GM18498 (cell line): Measurements from ENCODE around the gene NECAB2.

Source experiments
- ATAC-seq: cut with Tn5 transposase; IDR thresholded peaks from one replicate; pipeline ENCODE4 v1.9.1; 2021; ENCODE audit warnings: mild to moderate bottlenecking, moderate library complexity; ENCODE audit not compliant: unreplicated experiment

Gene NECAB2

DNA sequence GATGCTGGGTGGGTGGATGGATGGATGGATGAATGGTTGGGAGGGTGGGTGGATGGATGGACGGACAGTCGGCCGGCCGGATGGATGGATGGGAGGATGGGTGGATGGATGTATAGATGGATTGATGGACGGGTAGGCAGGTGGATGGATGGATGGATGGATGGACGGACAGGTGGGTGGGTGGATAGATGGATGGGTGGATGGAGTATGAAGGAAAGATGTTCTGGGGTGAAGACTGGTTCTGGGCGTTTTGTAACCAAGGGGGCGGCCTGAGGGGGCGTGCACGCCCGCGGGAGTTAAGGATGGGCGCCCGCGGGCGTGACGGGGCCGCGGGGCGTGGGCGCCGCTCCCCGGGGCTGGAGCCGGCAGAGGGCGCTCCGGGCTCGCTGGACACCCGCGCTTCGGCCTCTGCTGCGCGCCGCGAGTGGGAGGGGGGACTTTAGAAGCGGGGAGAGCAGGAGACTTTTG, at the start of gene NECAB2:
NECAB2 (plus strand) TSS at position 407 of the 468 bp plus-strand sequence. CDS start 405 bp downstream, outside the sequence.
- ATAC-seq = no peak

- no peak for ATAC-seq
These were observed 47.1 kb upstream of the NECAB2 start for GRCh38 chr16:83920894-83921491.

DNA sequence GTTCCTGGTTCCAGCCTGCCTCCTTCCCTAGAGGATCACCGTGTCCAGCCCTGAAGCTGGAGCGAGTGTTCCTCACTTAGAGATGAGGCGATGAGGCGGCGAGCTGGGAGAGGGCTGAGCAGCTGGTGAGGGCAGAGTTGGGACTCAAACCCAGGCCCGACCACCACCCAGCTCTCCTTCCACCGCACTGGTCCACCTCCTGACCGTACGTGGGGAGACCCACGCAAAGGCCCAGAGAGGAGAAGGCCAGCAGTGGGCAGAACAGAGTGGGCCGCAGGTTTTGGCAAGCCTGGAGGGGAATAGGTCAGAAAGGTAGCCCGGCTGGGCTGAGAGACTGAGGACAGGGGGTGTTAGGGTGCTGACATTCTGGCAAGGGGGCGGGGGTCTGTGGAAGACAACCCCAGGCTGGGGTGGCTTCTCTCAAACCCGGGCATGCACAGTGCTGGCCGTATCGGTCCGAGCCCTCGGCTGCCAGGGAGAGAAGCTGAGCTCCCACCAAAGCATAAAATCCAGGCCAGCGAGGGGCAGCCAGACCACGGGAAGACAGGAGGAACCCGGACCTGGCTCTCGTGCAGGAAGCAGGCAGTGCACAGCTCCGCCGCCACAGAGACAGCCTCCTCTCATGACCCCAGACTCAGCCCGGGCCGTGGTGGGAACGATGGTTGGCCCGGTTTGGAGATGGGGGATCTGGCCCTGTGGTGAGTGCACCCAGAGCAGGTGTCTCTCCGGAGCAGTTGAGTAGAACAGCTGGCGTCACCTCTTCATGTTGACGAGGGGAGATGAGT, 44.3 kb upstream of the NECAB2 start:
- ATAC-seq = no peak

GRCh38 chr16:83924686-83925085, 43.4 kb upstream of the NECAB2 start:
- no peak for ATAC-seq

- ATAC-seq = no peak
These were observed 42.7 kb upstream of the NECAB2 start for GRCh38 chr16:83925095-83925905.

DNA sequence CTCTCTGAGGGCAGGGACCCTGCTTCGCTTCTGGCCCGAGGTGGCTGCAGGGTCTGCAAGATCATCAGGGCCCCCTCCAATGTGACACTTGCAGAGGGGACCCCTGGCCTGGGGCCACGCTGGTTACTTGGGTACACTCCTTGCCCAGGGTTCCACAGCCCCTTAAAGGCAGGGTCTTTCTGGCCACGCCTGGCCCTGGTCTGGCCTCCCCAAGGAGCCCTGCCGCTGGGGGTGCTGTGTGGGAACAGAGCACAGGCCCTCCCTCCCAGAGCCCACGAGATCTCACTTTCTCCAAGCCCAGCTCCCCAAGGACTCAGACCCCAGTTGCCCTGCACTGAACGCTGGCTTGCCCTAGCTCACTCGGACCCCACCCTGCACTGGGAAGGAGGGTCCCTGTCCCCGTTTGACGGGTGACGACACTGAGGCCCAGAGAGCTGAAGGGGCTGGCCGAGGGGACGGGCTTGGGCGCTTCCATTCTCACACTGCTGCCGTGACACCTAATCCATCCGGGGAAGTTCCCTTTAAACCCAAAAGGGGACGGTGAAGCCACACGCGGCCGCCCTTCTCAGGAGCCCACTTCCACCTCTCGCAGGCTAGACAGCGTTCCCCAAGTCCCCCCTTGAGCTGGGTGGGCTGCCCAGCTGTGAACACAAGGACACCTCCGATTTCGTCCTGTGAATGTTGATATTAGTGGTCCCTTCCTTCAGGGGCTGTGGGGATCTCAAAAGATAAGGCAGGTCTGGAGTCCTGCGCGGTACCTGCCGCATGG, 41.9 kb upstream of the NECAB2 start:
- ATAC-seq = peak; percentile 3

DNA sequence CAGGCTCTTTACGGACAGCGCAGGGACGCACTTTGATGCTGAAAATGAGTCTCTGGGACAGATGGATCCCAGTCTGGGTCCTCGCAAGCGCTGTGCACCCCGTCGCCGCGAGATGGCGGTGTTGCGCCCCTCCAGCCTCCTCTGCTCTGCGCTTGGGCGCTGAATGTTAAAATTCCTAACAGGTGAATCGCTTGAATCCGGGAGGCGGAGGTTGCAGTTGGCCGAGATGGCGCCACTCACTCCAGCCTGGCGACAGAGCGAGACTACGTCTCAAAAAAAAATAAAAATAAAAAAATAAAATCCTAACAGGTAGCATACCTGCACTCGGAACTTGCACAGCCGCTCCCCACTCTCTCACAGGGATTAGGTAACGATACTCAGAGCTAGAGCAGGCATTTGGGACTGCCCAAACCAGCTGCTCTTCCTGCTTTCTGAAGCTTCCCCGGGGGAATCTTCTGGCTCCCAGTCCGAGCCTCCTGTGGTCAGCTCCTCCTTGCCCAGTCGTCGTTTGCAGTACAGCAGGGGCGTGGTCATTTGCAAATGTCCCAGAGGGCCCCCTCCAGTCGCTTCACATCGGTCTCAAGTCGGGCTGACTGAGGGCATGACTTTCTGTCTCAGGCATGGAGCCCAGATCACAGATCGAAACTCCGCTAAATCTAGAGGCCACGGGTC, 41.2 kb upstream of the NECAB2 start:
- peak; percentile 73 for ATAC-seq

GRCh38 chr16:83928341-83929055, 39.5 kb upstream of the NECAB2 start:
- ATAC-seq = no peak

GRCh38 chr16:83929811-83930555, 38.1 kb upstream of the NECAB2 start:
- no peak for ATAC-seq

DNA sequence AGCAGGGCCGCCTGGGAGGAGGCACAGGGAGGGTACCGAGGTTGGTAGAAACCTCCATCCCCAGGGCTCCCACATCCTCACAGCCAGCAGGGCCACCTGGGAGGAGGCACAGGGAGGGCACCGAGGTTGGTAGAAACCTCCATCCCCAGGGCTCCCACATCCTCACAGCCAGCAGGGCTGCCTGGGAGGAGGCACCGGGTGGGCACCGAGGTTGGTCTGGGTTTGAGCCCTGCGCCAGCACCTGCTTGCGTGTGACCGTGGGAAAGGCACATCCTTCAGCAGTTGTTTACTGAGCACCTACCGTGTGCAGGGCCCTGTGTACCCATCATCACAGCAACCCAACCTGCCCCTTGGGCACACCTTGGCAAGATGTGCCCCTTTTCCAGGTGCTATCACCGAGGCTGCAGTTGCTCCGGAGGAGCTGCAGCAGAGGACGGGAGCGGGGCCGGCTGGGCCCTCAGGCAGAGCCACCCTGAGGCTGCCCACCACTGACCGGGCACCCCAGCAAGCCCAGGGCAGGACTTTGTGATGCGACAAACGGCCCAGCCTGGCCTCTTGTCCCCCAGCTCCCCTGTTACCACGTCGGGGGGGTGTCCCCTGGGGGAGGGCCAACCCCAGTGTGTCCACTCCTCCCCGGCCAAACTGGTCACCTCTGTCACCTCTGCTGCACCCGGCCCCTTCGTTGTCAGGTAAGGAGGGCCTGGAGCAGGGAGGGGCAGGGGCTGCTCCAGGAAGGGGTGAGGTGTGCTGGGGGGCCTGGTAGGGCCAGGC, 37.1 kb upstream of the NECAB2 start:
- ATAC-seq = no peak

- ATAC-seq = no peak
These were observed 36.5 kb upstream of the NECAB2 start for GRCh38 chr16:83931556-83931955.

- ATAC-seq = no peak
These were observed 35.7 kb upstream of the NECAB2 start for GRCh38 chr16:83932304-83932703.

DNA sequence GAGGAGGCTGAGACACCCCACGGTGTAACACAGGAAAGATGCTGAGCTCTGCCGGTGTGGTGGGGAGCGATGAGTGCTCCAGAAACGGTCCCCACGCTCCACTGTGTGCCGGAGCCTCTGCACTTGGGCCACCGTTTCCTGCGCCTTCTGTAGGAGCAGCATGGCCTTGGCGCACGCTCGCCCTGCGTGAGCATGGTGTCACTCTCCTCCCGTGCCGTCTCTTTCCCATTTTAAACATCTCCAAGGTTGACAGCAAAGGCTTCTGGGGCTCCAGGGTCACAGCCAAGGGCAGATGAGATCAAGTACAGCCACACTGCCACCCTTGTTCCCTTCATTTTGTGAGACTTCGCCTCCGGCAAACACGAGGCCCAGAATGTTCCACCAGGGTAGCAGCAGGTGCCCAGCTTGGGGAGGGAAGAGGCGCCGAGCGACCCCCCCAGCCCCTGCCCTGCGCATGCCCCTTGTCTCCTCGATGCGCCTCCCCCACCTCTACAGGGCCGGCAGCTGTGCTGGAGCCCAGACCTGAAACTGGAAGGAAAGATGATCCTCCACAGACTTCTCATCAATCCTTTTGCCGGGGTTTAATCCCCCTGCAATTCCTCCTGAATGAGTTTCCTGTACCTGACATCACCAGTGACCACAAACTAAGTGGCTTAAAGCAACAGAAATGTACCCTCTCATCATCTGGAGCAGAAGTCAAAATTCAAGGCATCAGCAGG, 34.9 kb upstream of the NECAB2 start:
- no peak for ATAC-seq

GRCh38 chr16:83933885-83934683, 34.0 kb upstream of the NECAB2 start:
- ATAC-seq = no peak

DNA sequence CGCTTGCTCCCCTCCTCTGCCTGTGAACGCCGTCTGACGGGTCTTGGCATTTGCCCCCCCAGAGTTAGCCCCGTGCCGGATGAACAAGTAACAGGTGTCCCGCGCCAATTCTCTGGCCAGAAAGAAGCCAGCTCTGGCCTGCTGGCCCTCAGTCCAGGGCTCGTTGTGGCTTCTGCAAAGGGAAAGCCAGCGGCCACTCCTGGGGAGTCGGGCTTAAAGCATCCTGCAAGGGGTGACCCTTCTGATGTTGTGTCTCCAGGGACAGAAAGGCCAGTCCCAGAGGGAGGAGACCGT, 33.4 kb upstream of the NECAB2 start:
- no peak for ATAC-seq

DNA sequence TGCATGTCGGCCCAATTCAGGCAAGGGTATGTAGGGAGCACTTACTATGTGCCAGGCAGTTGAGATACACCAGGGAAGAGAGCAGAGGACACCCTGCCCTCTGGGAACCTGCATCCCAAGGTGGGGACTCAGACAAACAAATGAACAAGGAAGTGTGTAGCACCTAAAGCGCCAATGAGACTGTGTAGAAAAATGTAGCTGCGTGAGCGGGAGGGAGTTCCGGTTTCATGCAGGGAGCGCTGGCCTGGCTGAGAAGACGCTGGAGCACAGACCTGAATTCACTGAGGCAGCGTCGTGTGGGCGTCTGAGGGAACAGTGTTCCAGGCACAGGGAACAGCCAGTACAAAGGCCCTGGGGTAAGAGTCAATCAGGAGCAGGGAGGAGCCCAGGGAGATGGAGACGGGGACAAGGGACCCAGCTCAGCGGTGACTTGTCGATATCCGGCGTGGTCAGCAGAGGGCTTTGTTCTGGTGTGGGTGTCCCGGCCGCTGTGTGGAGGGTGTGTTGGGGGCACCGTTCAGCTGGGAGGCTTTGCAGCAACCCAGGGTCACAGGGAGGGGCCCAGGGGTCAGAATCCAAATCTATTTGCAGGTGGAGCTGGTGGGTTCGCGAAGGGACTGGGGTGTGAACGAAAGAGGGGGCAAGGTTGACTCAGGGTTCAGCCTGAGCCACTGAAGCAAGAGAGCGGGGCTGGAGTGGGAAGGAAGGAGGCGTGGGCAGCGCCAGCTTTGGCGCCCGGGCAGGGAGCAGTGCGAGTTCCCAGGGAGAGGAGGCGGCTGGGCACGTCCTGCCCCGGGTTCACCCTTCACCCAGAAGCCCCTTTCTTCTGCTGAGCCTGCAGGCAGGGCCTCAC, 32.8 kb upstream of the NECAB2 start:
- ATAC-seq = no peak
